Measurements from ENCODE around the gene WFIKKN2.

WFIKKN2 gene

DNA sequence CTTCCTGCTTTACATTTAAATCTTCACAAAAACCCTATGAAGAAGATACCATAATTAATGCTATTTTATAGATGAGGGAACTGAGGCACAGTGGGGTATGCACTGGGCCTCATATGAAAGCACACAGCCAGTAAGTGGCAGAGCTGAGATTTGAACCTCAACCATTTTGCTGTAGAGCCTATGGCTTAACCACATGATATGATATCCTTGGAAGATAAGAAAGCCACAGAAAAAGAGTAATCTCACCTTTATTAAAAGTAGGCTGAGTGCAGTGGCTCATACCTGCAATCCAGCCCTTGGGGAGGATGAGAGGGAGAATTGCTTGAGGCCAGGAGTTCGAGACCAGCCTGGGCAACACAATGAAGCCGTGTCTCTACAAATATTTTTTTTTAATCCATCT, 45.8 kb downstream of the WFIKKN2 start:
- DNase-seq: no peak

DNA sequence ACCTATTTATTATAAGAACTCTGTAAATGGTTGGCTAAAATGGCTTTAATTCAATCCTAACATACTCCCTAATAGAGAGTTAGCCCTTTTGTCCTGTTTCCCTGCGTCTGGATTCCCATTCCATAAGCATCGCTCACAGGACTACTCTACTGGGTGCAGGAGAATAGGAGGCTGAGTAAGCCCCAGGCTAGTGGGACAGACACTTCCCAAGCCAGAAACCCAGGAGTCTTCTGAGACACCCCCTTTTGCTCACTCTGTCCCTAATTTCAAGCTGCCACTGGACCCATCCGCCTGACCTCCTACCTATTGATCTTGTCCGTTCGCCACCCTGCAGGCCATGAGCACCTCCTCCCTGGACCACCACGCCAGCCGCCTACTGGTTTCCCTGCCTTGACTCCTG, 47.5 kb downstream of the WFIKKN2 start:
- DNase-seq: no peak

DNA sequence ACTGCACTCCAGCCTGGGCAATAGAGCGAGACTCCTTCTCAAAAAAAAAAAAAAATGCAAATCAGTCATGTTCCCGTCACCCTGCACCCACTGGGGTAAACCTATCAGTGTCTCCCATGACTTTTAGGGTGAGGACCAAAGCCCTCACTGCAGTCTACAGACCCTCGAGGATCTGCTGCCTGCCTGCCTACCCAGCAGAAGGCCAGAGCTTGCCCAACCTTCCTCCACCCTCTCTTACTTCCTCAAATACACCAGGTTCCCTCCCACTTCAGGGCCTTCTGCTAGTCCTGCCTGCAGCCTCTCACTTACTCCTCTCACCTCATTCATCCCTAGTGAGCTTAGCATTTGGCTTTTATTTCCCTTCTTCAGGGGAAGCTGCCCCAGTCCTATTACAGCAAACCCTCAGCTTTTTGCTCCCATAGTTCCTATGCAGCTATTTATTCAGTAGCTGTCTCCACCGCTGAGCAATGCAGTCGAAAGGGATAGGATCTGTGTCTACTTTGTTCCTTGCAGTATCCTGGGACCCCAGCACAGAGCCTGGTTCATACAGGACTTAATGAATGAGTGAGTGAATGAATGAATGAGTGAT, 48.6 kb downstream of the WFIKKN2 start:
- DNase-seq: no peak

DNA sequence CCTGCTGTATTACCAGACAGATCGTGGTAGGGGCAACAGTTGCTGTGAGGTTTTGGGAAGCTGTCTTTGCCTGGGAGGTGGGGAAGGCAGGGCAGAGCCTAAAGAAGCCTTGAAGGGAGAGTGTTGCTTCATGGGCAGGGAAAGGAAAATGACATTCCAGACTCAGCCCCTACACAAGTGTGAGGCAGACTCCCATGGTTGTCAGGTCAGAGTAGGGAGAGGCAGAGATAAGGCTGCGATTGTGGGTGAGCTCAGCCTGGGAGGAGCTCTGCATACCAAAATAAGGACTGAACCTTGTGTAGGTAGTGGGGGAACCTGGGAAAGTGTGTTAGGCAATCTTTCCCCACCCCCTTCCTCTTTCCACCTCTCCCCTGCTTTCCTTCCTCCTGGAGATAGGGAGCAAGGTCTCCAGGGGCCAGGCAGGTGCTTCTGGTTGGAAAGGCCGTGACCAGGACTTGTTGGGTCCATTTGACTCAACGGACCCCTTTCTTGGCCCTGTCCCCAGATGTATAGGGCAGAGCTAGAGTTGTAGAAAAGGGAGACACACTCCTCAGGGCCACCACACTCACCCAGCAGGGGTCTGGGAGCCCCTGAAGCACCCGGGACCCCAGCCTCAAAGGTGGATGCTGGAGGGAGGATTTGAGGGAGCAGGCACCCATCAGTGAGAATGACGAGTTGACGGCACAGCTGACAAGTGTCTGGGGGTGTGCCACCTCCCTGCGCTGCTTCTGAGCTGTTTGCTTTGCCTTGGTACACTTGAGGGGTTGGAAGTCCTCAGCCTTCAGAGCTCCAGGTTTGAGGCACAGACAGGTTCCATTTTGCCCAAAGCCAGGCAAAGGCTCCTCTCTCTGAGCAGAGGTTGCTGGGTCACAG, 49.3 kb downstream of the WFIKKN2 start:
- no peak for DNase-seq

DNA sequence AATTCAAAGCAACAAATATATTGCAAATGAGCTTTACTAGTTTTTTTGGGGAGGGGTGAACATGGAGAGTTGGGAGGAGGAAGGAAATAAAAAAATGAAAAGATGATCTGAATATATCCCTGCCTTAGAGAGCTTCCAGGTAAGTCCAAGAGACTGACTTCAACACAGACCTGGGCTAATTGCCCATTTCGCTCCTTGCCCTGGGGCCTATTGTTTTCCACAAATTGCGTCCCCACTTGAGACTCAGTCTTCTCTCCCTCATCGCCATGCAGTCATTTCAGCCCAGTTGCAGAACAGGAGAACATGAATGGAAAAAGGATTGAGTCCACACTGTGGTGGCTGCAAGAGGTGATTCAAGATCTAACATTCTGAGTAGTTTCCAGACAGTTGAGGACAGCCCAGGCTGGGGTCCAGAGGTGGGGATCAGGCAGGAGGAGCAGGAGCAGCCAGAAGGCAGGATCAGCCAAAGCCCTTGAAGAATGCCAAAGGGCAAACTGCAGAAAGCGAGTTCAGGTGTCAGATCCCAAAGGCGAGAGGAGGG, 52.4 kb downstream of the WFIKKN2 start:
- DNase-seq: no peak

DNA sequence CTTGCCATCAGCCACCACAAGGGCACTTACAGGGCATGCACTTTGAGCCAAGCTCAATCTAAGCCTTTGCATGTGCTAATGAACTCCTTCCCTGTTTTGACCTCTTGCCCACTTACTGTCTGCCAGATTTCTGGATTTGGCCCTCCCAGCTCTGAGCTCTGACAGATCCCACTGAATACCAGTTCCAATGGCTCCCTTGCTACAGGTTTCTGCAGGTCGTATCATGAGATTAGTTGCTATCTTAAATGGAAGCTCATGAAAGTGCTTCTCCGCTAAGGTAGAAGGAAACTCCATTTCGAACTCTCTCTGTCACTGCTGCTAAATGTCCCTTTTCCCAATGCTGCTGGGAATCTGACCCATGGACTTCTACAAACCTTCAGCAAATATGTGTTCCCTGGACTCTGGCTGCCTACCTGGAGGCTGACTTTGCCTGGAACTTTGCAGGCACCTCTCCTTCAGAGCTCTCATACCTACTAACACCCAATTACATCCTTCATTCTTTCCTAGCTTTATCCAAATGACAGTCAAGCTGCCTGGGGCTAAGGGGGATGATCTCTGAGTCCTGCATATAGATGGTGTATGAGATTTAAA, 54.2 kb downstream of the WFIKKN2 start:
- DNase-seq: no peak

DNA sequence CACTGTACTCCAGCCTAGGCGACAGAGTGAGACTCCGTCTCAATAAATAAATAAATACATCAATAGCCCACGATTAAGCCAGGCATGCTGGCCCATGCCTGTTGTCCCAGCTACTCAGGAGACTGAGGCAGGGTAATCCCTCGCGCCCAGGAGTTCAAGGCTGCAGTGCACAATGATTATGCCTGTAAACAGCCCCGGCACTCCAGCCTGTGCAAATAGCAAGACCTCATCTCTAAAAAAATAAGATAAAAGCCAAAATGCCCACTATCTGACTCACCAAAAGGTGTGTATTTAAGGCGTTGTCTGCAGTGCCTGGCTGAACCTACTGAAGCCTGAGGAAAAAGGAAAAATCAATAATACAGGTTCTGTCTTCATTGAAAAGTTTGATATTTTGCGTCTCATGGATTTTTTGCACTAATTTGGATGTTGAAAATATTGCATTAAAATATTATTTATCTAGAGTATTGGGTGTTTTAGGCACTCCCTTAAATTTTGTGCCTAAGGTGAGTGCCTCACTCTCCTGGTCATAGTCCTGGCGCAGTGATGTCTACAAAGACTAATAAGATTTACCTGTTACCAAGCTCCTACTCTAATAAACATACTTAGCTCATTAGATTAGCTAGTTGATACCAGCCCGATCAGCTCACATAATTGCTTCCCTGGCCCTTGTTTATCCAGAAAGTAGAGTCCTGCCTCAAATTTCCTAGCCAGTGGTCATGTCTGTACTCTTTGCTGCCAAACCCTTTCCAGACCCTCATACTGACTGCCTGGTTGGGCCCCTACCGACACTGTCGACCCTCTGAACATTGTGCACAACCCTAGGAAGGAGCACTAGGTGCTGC, 55.5 kb downstream of the WFIKKN2 start:
- DNase-seq: no peak

DNA sequence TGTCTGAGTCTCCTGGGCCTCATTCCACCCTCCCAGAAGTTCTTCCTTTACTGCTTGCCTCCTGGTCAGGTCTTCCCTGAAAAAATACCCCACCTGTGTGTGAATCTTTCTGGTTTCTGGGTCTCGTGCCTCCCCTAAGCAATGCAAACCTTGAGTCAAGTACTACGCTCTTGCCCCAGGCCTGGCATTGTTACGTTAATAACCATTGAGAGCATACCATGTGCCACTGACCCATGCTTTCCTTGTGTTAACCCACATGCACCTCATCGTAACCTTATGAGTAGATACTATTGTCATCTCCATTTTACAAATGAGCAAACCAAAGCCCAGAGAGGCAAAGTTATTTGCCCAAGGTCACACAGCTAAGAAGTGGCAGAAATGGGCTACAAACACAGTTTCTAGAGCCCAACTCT, 56.2 kb downstream of the WFIKKN2 start:
- DNase-seq: no peak
